ENCODE measurements around the gene OGFRL1. TPM values are rescaled to one million over a fixed set of nuclear protein-coding genes. Genes with fewer than 3 reads are reported as not detected.

The OGFRL1 gene
- total and polyA plus RNA-seq, 2 of the 13 experiments (the other 11 are each of a cell fraction or from before 2014, with no cell fraction given): 0.26 to 0.80 TPM

DNA sequence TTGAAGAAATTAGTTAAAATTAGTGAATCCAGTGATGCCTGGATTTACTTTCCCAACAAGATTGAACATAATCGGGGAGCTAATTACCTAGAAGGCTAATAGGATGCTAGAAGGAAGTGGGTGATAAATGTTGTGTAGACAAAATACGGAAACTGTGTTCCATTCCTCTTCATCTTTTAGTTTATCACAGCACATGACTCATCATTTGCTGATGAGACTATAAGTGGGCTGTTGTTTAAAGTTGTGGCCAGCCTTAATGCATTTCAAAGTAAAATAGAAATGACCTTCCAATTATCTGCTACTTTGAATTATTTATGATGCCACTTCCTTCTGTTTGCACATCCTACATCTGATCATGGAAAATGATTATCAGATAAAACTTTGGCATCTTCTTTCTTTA, 43.4 kb downstream of the OGFRL1 start:
- no TSS peak for BruUV-seq (replicated peaks)
- Histone ChIP-seq H3K79me2 (ENCODE audit: insufficient read depth, low read length) (no peaks in the 10 kb centered on the region), H3K4me2 (ENCODE audit: low read depth, low read length) (no peak overlapping the region), H3K27ac (ENCODE audit: extremely low read length, insufficient read depth, low read length) (no peak overlapping the region), H3K36me3 (replicated peaks in 1 of 2; ENCODE audit: control insufficient read depth in 1 of 2, insufficient read depth in 2 of 2, low read length in 2 of 2) (no peaks in the 10 kb centered on the region), H3K4me1 (ENCODE audit: insufficient read depth, low read length) (no peaks in the 10 kb centered on the region), H3K27me3 (ENCODE audit: control insufficient read depth in 1 of 2, insufficient read depth in 2 of 2, low read length in 2 of 2) (no peaks in the 10 kb centered on the region; a peak in 3 of 5 replicates), H3K9ac (ENCODE audit: insufficient read depth, low read depth, low read length) (no peak overlapping the region), H3K4me3 (replicated peaks in 1 of 3; ENCODE audit: insufficient read depth in 1 of 3, low read depth in 2 of 3, low read length in 3 of 3) (no peak overlapping the region), H3K9me3 (ENCODE audit: low read length) (no peaks in the 10 kb centered on the region), H4K20me1 (ENCODE audit: insufficient read depth, low read length) (no peaks in the 10 kb centered on the region), H2AFZ (ENCODE audit: low read length) (no peak overlapping the region)
- intact Hi-C loops (cut with micrococcal nuclease; ENCODE audit: unreplicated experiment): no loop called here
- 6% methylated on average over 2 of the region's 2 CpGs for WGBS (ENCODE audit: low lambda C conversion rate)
- FAIRE-seq: no peak
- in situ Hi-C loops (cut with HindIII; ENCODE audit: extremely low pct_ligation_motif_present, low pct_unique_long_range_greater_than_20kb): no loop called here
- DNase-seq (ENCODE audit: low spot score): no peak
- TF ChIP-seq, protein P1, sequence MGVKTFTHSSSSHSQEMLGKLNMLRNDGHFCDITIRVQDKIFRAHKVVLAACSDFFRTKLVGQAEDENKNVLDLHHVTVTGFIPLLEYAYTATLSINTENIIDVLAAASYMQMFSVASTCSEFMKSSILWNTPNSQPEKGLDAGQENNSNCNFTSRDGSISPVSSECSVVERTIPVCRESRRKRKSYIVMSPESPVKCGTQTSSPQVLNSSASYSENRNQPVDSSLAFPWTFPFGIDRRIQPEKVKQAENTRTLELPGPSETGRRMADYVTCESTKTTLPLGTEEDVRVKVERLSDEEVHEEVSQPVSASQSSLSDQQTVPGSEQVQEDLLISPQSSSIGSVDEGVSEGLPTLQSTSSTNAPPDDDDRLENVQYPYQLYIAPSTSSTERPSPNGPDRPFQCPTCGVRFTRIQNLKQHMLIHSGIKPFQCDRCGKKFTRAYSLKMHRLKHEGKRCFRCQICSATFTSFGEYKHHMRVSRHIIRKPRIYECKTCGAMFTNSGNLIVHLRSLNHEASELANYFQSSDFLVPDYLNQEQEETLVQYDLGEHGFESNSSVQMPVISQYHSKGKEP (CRISPR knock-in tag; IDR thresholded peaks at IDR 0.05): no peak
- TF ChIP-seq HOXA5 (CRISPR knock-in tag; IDR thresholded peaks at IDR 0.05) (no peak), NKX3-1 (CRISPR knock-in tag; IDR thresholded peaks at IDR 0.05) (no peak)
- ChIA-PET POLR2A (no interaction called here), CTCF (ENCODE audit: low intra/inter-chr PET ratio, low total read pairs) (no interaction called here)
- ATAC-seq: no peak

DNA sequence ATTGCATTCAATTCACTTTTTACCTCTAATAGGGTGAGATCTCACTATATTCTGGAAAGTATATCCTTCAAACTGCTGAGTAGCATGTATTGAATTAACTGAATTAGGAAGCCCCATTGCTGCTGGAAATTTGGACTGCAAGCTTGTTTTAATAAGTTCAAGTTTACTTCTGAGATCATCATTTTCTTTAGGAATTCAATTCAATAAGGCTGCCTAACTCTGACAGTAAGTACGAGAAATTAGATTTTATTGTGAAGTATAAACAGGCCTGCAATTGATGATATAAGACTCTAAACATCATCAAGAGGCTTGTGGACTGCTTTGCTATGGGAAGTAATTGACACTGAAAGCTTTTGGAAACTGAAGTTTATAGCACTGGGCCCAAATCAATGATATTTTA, 44.4 kb downstream of the OGFRL1 start:
- H3K9me3 ChIP-seq (ENCODE audit: low read length): no peaks in the 10 kb centered on the region
- H3K9ac ChIP-seq (ENCODE audit: insufficient read depth, low read depth, low read length): no peak overlapping the region
- 0% methylated on average over 1 of the region's 1 CpG for WGBS (ENCODE audit: low lambda C conversion rate)
- no peak overlapping the region for H3K4me3 ChIP-seq (replicated peaks in 1 of 3; ENCODE audit: insufficient read depth in 1 of 3, low read depth in 2 of 3, low read length in 3 of 3)
- ChIA-PET POLR2A (no interaction called here), CTCF (ENCODE audit: low intra/inter-chr PET ratio, low total read pairs) (no interaction called here)
- H3K4me2 ChIP-seq (ENCODE audit: low read depth, low read length): no peak overlapping the region
- H3K79me2 ChIP-seq (ENCODE audit: insufficient read depth, low read length): no peaks in the 10 kb centered on the region
- no peaks in the 10 kb centered on the region for H3K4me1 ChIP-seq (ENCODE audit: insufficient read depth, low read length)
- H4K20me1 ChIP-seq (ENCODE audit: insufficient read depth, low read length): no peaks in the 10 kb centered on the region
- intact Hi-C loops (cut with micrococcal nuclease; ENCODE audit: unreplicated experiment): no loop called here
- DNase-seq (ENCODE audit: low spot score): no peak
- no peak overlapping the region for H3K27ac ChIP-seq (ENCODE audit: extremely low read length, insufficient read depth, low read length)
- H3K36me3 ChIP-seq (replicated peaks in 1 of 2; ENCODE audit: control insufficient read depth in 1 of 2, insufficient read depth in 2 of 2, low read length in 2 of 2): no peaks in the 10 kb centered on the region
- no peak for FAIRE-seq
- no TSS peak for BruUV-seq (replicated peaks)
- H3K27me3 ChIP-seq (ENCODE audit: control insufficient read depth in 1 of 2, insufficient read depth in 2 of 2, low read length in 2 of 2): no peaks in the 10 kb centered on the region; a peak in 2 of 5 replicates
- H2AFZ ChIP-seq (ENCODE audit: low read length): no peak overlapping the region
- no peak for ATAC-seq
- in situ Hi-C loops (cut with HindIII; ENCODE audit: extremely low pct_ligation_motif_present, low pct_unique_long_range_greater_than_20kb): no loop called here
- TF ChIP-seq SIX4 (CRISPR knock-in tag; IDR thresholded peaks at IDR 0.05): no peak
- TF ChIP-seq ZNF644 (CRISPR knock-in tag; IDR thresholded peaks at IDR 0.05; ENCODE audit: low read depth): no peak
- TF ChIP-seq, protein P2, sequence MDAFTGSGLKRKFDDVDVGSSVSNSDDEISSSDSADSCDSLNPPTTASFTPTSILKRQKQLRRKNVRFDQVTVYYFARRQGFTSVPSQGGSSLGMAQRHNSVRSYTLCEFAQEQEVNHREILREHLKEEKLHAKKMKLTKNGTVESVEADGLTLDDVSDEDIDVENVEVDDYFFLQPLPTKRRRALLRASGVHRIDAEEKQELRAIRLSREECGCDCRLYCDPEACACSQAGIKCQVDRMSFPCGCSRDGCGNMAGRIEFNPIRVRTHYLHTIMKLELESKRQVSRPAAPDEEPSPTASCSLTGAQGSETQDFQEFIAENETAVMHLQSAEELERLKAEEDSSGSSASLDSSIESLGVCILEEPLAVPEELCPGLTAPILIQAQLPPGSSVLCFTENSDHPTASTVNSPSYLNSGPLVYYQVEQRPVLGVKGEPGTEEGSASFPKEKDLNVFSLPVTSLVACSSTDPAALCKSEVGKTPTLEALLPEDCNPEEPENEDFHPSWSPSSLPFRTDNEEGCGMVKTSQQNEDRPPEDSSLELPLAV (CRISPR knock-in tag; conservative IDR thresholded peaks at IDR 0.05; ENCODE audit: low read depth): no peak
- TF ChIP-seq, protein P3, sequence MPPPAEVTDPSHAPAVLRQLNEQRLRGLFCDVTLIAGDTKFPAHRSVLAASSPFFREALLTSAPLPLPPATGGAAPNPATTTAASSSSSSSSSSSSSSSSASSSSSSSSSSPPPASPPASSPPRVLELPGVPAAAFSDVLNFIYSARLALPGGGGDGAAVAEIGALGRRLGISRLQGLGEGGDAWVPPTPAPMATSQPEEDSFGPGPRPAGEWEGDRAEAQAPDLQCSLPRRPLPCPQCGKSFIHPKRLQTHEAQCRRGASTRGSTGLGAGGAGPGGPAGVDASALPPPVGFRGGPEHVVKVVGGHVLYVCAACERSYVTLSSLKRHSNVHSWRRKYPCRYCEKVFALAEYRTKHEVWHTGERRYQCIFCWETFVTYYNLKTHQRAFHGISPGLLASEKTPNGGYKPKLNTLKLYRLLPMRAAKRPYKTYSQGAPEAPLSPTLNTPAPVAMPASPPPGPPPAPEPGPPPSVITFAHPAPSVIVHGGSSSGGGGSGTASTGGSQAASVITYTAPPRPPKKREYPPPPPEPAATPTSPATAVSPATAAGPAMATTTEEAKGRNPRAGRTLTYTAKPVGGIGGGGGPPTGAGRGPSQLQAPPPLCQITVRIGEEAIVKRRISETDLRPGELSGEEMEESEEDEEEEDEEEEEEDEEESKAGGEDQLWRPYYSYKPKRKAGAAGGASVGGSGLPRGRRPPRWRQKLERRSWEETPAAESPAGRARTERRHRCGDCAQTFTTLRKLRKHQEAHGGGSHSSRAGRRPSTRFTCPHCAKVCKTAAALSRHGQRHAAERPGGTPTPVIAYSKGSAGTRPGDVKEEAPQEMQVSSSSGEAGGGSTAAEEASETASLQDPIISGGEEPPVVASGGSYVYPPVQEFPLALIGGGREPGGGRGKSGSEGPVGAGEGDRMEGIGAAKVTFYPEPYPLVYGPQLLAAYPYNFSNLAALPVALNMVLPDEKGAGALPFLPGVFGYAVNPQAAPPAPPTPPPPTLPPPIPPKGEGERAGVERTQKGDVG (CRISPR knock-in tag; IDR thresholded peaks at IDR 0.05; ENCODE audit: borderline replicate concordance): no peak

All from HepG2 (cell line).